ENCODE results near the gene CLSTN2.

GRCh38 chr3:140593766-140594165, 658.8 kb downstream of the CLSTN2 start:
- TF ChIP-seq CTCF (IDR thresholded peaks at IDR 0.05) (no peak), POLR2A (IDR thresholded peaks at IDR 0.05) (no peak)
